Activated CD4-positive, alpha-beta T cell treated with anti-CD3 and anti-CD28 coated beads for 48 hours (primary cell): ENCODE results near the gene KCNMA1.

Experiments used
- DNase-seq: peaks from one replicate; pipeline ENCODE4 v3.0.0-alpha.2; 2020

The KCNMA1 gene

DNA sequence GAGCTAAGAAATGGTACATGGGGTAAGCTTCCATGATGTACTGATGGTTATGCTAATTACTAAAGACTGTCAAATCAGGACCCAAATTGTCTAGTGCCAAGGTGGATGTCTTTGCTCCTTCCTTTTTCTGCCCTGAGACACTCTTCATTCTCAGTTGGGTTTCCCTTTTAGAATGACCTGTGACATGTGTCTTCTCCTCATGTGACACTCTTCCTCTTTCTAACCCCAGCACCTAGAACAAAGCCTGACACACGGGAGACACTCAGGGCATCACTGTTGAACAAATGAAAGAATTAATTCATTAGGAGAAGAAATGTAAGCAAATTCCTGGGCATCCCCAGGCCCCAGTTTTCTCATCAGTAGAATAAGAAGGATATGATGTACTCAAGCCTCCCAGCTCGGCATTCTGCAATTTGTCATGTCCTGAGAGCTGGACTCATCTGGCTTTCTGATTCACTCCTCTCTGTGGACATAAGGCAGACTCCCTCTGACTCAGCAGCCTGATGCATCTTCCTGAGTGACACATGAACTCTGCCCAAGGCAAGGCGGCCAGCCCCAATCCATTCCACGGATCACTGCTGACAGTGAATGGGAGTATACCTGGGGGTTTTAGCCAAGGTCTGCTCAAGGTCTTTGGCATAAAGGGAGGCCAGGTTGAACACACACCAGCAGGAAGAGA lies 473.8 kb downstream of the KCNMA1 start:
- no peak for DNase-seq

DNA sequence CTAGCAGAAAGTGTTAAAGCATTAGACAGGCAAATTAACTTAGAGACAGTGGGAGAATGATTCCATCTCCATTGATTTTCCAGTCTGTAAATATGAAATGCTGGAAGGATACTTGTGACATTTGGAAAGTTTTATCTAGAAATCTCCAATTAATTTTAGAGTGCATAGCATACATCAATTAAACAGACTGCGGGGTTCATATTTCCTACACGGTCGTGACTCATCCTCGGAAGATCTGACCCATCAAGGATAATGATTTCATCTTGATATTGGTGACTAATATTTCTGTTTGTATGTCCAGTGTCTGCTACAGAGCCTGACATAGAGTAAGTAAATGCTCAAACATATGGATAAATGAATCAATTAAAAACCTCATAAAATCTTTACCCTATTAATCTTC lies 474.9 kb downstream of the KCNMA1 start:
- DNase-seq, result no peak

DNA sequence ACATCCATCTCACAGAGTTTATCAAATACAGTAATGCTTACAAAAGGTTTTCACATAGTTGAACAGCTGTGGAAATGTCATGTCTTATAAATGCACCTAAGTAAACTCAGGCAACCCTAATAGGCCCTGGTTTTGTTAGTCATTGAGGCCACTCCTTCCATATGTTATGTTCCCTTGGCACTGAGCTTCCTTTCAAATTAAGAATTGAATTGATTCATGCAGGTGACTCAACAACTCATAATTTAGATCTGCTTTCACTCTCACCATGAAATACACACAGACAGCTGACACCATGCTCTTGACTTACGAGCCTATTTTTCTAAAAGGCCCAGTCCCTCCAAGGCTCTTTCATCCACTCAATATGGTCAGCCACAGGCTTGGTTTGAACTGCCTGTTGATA lies 476.9 kb downstream of the KCNMA1 start:
- no peak for DNase-seq

DNA sequence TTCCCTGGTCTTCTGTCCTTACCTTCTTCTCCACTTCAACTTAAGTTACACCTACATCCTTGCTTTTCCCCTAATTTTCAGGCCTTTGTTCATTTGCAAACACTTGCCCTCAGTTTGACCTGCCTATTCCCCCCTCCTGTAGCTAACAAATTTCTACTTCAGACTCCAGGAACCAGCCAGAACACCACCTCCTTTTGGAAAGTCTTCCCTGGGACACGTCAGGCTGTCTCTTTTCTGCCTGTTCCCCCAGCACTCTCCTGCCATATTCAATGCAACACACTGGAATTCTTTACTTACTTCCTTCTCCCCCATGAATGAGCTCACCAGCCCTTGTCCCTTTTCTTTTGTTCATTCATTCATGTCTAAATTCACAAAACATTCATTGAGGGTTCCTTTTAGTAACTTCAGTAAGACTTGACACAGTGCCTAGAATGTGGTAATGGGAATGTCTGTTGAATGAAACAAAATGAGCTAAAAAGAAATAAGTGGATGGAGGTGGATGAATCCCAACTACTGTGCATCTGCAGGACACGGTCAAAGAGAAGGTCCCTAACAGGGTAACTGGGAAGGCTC lies 478.0 kb downstream of the KCNMA1 start:
- no peak for DNase-seq

DNA sequence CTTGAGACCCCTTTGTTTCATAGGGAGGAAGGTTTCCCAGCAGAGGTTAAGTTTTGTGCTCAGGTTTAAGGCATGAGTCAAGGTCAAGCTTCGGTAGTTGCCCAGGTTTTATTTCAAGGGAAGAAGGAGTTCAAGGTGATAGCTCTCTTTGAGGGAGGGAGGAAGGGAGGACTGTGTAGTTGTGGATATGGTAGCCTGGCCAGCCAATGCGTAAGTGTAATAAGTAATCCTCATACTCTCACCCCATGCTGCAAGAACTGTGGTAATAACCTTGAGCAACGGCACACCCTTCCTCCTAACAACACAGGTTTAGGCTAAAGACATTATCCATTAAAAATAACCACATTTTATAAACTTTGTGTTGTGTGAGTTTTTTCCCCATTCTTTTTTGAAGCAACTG lies 478.9 kb downstream of the KCNMA1 start:
- DNase-seq, result no peak

- no peak for DNase-seq
Measured at GRCh38 chr10:77157248-77158019, 480.2 kb downstream of the KCNMA1 start.

- DNase-seq, result no peak
Measured at GRCh38 chr10:77156406-77156879, 481.2 kb downstream of the KCNMA1 start.

- no peak for DNase-seq
Measured at GRCh38 chr10:77152256-77152655, 485.4 kb downstream of the KCNMA1 start.

DNA sequence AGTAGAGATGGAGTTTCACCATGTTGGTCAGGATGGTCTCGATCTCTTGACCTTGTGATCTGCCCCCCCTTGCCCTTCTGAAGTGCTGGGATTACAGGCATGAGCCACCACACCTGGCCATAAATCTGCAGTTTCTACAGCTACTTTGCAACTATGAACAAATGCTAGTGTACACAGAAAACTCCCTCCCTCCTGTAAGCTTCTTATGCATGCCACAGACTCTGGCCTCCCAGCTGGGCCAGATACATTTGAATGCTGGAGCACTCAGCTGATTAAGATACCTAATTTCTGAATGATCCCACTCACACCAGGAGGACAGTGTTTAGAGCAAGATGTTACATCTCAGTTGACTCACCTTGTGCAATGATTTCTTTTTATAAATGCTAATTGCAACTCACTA lies 486.2 kb downstream of the KCNMA1 start:
- DNase-seq, result no peak

DNA sequence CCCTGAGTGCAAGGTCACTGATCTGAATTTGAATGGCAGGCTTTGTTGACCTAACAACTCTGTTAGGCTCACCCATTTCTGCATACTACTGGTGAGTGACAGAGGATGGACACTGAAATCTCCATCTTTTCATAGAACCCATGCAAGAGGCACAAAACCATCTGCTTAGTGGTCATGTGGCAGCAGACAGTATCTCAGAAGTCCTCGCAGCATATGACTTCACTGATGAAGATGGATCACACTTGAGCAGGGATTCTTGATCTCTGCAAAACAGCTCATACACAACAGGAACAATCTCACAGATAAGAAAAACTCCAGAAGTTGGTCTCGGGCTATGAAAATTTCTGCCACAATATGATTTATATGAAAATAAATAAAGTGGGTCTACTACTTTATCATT lies 487.9 kb downstream of the KCNMA1 start:
- no peak for DNase-seq

GRCh38 chr10:77149001-77149400 lies 488.6 kb downstream of the KCNMA1 start:
- no peak for DNase-seq

- DNase-seq, result no peak
Measured at GRCh38 chr10:77147871-77148270, 489.7 kb downstream of the KCNMA1 start.

- no peak for DNase-seq
Measured at GRCh38 chr10:77146712-77147336, 490.8 kb downstream of the KCNMA1 start.

GRCh38 chr10:77144656-77145055 lies 493.0 kb downstream of the KCNMA1 start:
- no peak for DNase-seq

DNA sequence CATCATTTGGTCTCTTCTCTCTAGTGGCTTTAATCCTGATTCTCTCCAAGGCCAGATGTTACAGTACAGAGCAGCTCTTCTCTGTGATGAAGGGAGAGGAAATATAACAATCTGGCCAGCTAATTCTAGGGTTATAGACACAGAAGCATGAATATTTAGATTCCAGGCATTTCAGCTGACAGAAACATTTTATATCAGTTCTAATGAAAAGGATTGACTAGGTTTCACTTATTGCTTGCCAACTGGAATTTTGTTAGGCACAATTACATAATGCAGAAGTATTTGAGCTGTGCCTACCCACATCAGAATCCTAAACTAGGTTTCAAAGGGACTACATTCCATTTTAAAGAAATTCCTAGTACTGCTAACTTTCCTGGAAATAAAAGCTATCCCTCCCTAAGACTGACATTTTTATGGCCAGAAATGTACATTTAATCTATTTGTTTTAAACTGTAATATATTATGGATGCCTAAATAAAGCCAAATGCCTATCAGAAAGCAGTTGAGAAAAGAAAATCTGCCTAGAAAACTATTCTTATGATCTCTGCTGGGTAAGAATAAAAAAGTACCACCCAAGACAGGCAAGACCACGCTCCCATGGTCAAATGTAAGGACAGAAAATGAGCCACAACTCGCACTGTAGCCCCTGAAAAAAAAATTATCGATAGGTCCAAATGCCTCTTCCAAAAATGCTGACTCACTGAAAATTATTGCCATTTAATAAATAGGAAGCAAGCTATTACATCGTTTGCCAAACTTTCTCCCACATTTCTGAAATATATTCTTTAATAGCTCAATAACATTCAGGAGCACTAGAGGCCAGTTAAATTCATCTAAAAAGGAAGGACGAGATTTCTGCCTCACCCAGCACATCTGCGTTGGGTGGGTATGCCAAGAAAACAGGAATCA lies 498.1 kb downstream of the KCNMA1 start:
- no peak for DNase-seq

- DNase-seq, result no peak
Measured at GRCh38 chr10:77138541-77138940, 499.1 kb downstream of the KCNMA1 start.

- no peak for DNase-seq
Measured at GRCh38 chr10:77135555-77135954, 502.1 kb downstream of the KCNMA1 start.

DNA sequence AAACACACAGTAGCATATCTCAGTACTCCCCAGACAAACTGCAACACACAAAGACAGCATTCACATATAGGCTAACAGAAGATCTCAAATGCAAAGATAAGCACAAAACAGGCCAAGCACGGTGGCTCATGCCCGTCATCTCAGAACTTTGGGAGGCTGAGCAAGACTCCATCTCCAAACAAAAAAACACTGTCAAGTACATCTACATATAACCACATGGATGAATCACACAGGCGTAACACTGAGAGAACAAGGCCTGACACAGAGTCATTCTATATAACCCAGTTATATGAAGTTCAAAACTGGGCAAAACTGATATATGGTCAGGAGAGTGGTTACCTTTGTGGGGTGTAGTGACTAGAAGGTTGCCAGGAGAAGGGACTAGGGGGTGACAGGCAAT lies 506.4 kb downstream of the KCNMA1 start:
- no peak for DNase-seq

GRCh38 chr10:77127243-77127642 lies 510.4 kb downstream of the KCNMA1 start:
- DNase-seq, result no peak

DNA sequence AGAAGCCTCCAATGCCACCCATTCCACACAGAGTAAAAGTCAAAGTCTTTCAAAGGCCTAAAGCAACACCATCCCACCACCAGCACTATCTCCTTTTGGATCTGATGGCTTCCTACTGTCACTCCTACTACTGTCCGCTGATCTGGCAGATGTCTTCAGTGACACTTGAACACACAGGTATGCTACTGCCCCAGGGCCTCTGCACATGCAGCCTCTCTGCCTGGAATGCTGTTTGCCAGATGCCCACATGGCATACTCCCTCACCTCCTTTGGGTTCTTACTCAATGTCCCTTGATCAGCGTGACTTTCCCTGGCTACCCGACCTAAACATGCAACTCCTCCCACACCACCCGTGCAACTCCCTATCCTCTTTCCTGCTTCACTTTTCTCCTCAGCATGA lies 512.4 kb downstream of the KCNMA1 start:
- DNase-seq, result no peak

DNA sequence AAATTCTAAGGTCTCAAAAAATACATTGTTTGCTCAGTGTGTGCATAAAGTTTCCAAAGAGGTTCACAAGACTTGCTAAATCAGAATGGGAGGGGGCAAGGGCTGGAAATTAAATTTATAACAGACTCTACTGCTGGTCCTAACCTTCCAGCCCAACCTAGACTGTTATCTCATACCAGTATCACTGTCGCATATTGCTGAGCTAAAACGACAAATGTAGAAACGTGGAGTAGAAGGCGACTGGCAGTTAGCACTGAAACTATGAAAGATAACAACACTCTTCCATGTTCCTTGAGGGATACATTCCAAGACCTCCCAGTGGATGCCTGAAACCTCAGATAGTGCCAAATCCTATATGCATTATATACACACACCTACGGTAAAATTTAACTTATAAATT lies 514.3 kb downstream of the KCNMA1 start:
- DNase-seq, result no peak

DNA sequence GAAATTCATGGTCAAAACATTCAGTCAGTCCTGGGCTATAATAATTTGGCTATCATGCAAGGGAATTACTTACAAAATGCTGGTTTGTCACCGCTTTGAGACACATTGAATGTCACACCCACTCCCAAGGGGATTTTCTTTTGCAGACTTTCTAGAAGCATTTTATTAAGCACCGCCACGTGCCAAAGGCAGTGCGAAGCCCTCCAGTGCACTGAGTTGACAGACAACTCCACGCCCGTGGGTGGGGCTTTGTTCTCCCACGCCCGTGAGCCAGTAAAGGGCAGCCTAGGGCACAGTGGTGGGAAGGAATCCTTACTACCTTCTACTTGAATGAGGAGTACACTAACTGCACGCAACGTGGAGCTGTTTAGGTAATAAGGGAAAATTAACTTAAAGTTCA lies 515.8 kb downstream of the KCNMA1 start:
- DNase-seq, result no peak
